Esophagus squamous epithelium (tissue), 4 donors: ENCODE measurements around the gene MPP3.

ENCODE experiments used
- POLR2A ChIP-seq, 4 donors: fragments of 450-650 bp; IDR thresholded peaks; one replicate each; pipeline ENCODE4 v1.6.1; 2017; ENCODE audit warnings: antibody characterized with exemption in 4 of 4, mild to moderate bottlenecking in 4 of 4, moderate library complexity in 3 of 4
- TF ChIP-seq, protein P1 (sequence below), 6 experiments: fragments of 450-650 bp in 4 of 6; fragments of 200-600 bp in 2 of 6; sonication (generic) in 2 of 6; IDR thresholded peaks; one replicate each; pipeline ENCODE4 v1.5.1; 2016 to 2019; ENCODE audit warnings: antibody characterized with exemption in 6 of 6, mild to moderate bottlenecking in 4 of 6, moderate library complexity in 4 of 6

DNA sequence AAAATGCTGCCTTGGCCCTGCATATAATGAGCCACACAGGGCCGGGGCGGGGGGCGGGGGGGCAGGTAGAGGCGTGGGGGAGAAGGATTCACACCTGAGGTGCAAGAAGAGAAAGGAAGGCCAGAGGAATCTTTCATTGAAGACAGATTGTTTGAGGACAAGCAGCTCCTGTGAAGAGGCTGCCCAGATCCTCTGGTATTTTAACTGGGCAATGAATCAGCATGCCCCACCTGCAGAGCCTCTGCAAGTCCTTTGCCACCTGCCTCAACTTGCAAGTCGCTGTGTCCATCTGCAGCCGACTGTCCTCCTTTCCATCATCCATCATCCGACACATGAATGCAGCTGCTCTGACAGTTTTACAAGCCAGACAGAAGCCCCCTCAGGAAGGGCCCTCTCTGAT lies 73.1 kb downstream of the MPP3 start:
- TF ChIP-seq, protein P1, sequence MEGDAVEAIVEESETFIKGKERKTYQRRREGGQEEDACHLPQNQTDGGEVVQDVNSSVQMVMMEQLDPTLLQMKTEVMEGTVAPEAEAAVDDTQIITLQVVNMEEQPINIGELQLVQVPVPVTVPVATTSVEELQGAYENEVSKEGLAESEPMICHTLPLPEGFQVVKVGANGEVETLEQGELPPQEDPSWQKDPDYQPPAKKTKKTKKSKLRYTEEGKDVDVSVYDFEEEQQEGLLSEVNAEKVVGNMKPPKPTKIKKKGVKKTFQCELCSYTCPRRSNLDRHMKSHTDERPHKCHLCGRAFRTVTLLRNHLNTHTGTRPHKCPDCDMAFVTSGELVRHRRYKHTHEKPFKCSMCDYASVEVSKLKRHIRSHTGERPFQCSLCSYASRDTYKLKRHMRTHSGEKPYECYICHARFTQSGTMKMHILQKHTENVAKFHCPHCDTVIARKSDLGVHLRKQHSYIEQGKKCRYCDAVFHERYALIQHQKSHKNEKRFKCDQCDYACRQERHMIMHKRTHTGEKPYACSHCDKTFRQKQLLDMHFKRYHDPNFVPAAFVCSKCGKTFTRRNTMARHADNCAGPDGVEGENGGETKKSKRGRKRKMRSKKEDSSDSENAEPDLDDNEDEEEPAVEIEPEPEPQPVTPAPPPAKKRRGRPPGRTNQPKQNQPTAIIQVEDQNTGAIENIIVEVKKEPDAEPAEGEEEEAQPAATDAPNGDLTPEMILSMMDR (IDR thresholded peaks at IDR 0.05) = no peak
- TF ChIP-seq POLR2A (IDR thresholded peaks at IDR 0.05) = no peak
